SU-DHL-6 (cell line): ENCODE measurements around the gene ABTB2.

Source experiments
- H2AFZ ChIP-seq: fragments of 200-600 bp; sonication (generic); 2 replicates; pipeline ENCODE4 v1.6.1; 2014; ENCODE audit warnings: low read depth, mild to moderate bottlenecking, moderate library complexity, mixed read lengths, antibody characterized with exemption, low read length; ENCODE audit not compliant: severe bottlenecking
- H3F3A ChIP-seq: fragments of 200-600 bp; shearing (Covaris generic); 2 replicates; pipeline ENCODE4 v1.6.0; 2016; ENCODE audit warnings: antibody characterized with exemption, mild to moderate bottlenecking; ENCODE audit not compliant: insufficient read depth
- H3K27ac ChIP-seq: fragments of 200-600 bp; sonication (generic); 2 replicates; pipeline ENCODE4 v1.5.1; 2016; ENCODE audit warnings: low read depth, mild to moderate bottlenecking, low read length, moderate library complexity, mixed read lengths
- H3K27me3 ChIP-seq: fragments of 200-600 bp; sonication (generic), shearing (Covaris generic); 2 replicates; pipeline ENCODE4 v1.6.0; 2014; ENCODE audit warnings: mild to moderate bottlenecking, low read length
- H3K36me3 ChIP-seq: fragments of 200-600 bp; sonication (generic); 2 replicates; pipeline ENCODE4 v1.6.1; 2014; ENCODE audit warnings: mild to moderate bottlenecking, low read length, mixed read lengths
- H3K4me2 ChIP-seq: fragments of 300-600, 200-600 bp; shearing (Covaris generic), sonication (generic); 2 replicates; pipeline ENCODE4 v1.6.0; 2014; ENCODE audit warnings: low read length, low read depth, mild to moderate bottlenecking; ENCODE audit not compliant: poor library complexity, severe bottlenecking
- H3K4me3 ChIP-seq: fragments of 200-600 bp; sonication (generic); 2 replicates; pipeline ENCODE4 v1.5.1; 2014; ENCODE audit warnings: antibody characterized with exemption, low read length, mild to moderate bottlenecking, mixed read lengths; ENCODE audit not compliant: insufficient read depth, poor library complexity, severe bottlenecking
- H3K79me2 ChIP-seq: fragments of 200-600 bp; sonication (generic); 2 replicates; pipeline ENCODE4 v1.6.1; 2014; ENCODE audit warnings: mild to moderate bottlenecking, low read length, moderate library complexity; ENCODE audit not compliant: insufficient read depth
- H3K9ac ChIP-seq: fragments of 200-600 bp; sonication (generic); 2 replicates; pipeline ENCODE4 v1.7.0; 2014; ENCODE audit warnings: mild to moderate bottlenecking, low read length
- H3K9me2 ChIP-seq: fragments of 200-600 bp; sonication (generic); replicated peaks from 2 replicates; pipeline ENCODE4 v1.6.1; 2014; ENCODE audit warnings: low read length; ENCODE audit not compliant: insufficient read depth
- H3K9me3 ChIP-seq: fragments of 200-600 bp; sonication (generic); 2 replicates; pipeline ENCODE4 v1.6.1; 2014; ENCODE audit warnings: low read length, mixed read lengths; ENCODE audit not compliant: insufficient read depth
- H4K20me1 ChIP-seq: fragments of 200-600 bp; sonication (generic); 2 replicates; pipeline ENCODE4 v1.6.1; 2014; ENCODE audit warnings: low read depth, mild to moderate bottlenecking, antibody characterized with exemption, low read length, moderate library complexity, mixed read lengths
- EZH2phosphoT487 ChIP-seq: fragments of 200-600 bp; sonication (generic), shearing (Covaris generic); conservative IDR thresholded peaks from 2 replicates; pipeline ENCODE4 v1.6.1; 2018; ENCODE audit warnings: mild to moderate bottlenecking, antibody characterized with exemption, low read length, moderate library complexity, mixed read lengths
- TF ChIP-seq, protein P1 (sequence below): fragments of 200-600 bp; sonication (generic); IDR thresholded peaks from one replicate; pipeline ENCODE4 v1.5.1; 2017; ENCODE audit warnings: antibody characterized with exemption, mild to moderate bottlenecking, low read length, moderate library complexity; ENCODE audit not compliant: insufficient read depth, poor library complexity, severe bottlenecking

The ABTB2 gene

DNA sequence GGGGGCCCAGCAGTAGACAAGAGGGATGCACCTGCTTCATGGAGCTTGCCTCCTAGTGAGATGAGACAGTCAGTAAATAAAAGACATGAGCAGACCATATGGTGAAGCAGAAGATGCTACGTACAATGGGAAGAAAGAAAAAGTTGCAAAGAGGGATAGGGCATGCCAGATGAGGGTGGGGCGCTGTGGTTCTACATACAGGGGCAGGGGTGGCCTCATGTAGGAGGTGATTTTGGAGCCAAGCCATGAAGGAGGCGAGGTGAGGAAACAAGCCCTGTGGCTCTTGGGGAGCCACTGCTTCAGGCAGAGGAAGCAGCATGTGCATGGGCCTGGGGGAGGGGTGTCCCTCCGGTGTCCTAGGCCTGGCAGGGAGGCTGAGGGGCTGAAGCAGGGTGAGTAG lies 237.2 kb downstream of the ABTB2 start:
- no peak overlapping the region for H3K9ac ChIP-seq
- no peaks in the 10 kb centered on the region for H3K36me3 ChIP-seq
- H3K4me2 ChIP-seq = no peak overlapping the region
- H3F3A ChIP-seq = no peaks in the 10 kb centered on the region
- no peaks in the 10 kb centered on the region for H3K27me3 ChIP-seq
- no peaks in the 10 kb centered on the region for H4K20me1 ChIP-seq
- no peak overlapping the region for H3K4me3 ChIP-seq
- no peaks in the 10 kb centered on the region for H3K9me3 ChIP-seq
- H2AFZ ChIP-seq = no peak overlapping the region
- H3K9me2 ChIP-seq = no peaks in the 10 kb centered on the region
- H3K79me2 ChIP-seq = no peaks in the 10 kb centered on the region
- no peak for TF ChIP-seq EZH2phosphoT487
- TF ChIP-seq, protein P1, sequence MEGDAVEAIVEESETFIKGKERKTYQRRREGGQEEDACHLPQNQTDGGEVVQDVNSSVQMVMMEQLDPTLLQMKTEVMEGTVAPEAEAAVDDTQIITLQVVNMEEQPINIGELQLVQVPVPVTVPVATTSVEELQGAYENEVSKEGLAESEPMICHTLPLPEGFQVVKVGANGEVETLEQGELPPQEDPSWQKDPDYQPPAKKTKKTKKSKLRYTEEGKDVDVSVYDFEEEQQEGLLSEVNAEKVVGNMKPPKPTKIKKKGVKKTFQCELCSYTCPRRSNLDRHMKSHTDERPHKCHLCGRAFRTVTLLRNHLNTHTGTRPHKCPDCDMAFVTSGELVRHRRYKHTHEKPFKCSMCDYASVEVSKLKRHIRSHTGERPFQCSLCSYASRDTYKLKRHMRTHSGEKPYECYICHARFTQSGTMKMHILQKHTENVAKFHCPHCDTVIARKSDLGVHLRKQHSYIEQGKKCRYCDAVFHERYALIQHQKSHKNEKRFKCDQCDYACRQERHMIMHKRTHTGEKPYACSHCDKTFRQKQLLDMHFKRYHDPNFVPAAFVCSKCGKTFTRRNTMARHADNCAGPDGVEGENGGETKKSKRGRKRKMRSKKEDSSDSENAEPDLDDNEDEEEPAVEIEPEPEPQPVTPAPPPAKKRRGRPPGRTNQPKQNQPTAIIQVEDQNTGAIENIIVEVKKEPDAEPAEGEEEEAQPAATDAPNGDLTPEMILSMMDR = no peak
- no peak overlapping the region for H3K27ac ChIP-seq

DNA sequence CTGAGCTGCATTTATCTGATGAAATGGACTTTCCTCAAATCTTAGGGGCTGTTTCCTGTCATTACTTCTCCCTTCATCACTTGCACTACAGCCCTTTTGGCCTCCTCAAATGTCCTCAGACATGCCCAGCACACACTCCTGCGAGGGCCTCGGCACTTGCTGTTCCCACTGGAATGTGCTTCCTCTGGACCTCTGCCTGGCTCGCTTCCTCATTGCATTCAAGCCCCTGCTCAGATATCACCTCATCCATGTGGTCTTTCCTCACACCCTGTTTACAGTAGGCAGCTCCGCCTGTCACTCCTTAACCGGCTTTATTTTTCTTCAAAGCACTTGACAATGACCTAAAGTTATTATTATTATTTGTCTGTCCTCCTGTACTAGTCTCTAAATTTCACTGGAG lies 243.3 kb downstream of the ABTB2 start:
- Histone ChIP-seq H3K4me2 (no peak overlapping the region), H2AFZ (no peak overlapping the region), H3K36me3 (no peaks in the 10 kb centered on the region), H3K27me3 (no peaks in the 10 kb centered on the region), H4K20me1 (no peaks in the 10 kb centered on the region), H3K9ac (no peak overlapping the region), H3K27ac (no peak overlapping the region), H3K4me3 (no peak overlapping the region), H3K79me2 (no peaks in the 10 kb centered on the region), H3K9me3 (no peaks in the 10 kb centered on the region), H3F3A (no peaks in the 10 kb centered on the region), H3K9me2 (no peaks in the 10 kb centered on the region)
- TF ChIP-seq EZH2phosphoT487 = no peak
- TF ChIP-seq, protein P1 = no peak

DNA sequence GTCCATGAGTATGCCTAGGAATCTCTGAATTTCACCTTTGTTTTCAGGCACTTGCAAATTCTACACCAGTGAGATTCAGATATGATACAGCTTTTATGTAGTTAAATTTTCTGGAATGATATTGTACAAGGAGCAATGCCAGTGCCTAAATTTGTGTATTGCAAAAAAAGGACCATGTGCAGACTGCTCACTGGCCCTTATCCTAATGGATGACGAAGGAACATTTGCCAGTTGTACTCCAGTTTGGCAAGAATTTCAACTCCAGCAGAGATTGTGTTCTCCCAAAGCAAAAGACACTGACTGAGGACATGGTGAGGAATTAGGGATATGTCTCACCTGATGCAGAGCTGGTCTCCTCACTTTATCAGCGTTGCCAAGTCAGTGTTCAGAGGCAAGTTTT lies 243.8 kb downstream of the ABTB2 start:
- Histone ChIP-seq H4K20me1 (no peaks in the 10 kb centered on the region), H3K36me3 (no peaks in the 10 kb centered on the region), H3K9ac (no peak overlapping the region), H3K27ac (no peak overlapping the region), H3K9me2 (no peaks in the 10 kb centered on the region), H3K27me3 (no peaks in the 10 kb centered on the region), H3K4me2 (no peak overlapping the region), H3F3A (no peaks in the 10 kb centered on the region), H2AFZ (no peak overlapping the region), H3K9me3 (no peaks in the 10 kb centered on the region), H3K4me3 (no peak overlapping the region), H3K79me2 (no peaks in the 10 kb centered on the region)
- TF ChIP-seq, protein P1 = no peak
- no peak for TF ChIP-seq EZH2phosphoT487
